ENCODE measurements around the gene CTDSPL2. TPM values are rescaled to one million over a fixed set of nuclear protein-coding genes. Genes with fewer than 3 reads are reported as not detected.
"Not testable (repeated sequence)": the region's sequence is repeated elsewhere in the genome, so short reads cannot be mapped to it uniquely, and the experiment has no call there.

CTDSPL2 gene
- total RNA-seq, 1 experiment from 2014 or later, result 99.7 TPM

DNA sequence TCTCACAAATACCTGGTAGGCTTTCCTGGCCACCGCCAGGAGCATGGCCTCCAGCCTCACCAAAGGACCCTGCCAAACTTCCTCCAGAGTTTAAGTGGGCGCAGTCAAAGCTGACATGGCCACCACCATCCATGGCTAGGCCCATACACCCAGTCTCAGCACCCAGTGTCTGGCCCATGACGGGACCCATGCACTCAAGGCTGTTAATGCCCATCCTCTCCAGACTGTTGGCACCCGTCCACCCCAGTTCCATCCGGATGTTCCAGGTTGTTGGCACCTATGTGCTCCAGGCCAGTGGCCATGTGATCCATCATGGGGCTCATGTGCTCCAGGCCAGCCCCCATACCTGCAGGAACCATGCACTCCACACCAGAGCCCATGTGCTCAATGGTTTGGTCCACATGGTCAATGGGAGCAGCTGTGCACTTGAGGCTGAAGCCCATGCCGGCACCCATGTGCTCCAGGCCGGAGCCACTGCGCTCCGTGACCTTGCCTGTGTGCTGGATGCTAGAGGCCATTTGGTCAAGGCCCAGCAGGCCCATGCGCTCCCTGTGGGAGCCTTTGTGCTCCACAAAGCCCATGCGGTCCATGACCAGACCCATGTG lies 20.4 kb downstream of the CTDSPL2 start:
- CTCF ChIA-PET, result no interaction called here
- POLR2A ChIA-PET (ENCODE audit: low non-redundant PET), result no interaction called here
- intact Hi-C loops (cut with micrococcal nuclease; ENCODE audit: unreplicated experiment), result no loop called here

DNA sequence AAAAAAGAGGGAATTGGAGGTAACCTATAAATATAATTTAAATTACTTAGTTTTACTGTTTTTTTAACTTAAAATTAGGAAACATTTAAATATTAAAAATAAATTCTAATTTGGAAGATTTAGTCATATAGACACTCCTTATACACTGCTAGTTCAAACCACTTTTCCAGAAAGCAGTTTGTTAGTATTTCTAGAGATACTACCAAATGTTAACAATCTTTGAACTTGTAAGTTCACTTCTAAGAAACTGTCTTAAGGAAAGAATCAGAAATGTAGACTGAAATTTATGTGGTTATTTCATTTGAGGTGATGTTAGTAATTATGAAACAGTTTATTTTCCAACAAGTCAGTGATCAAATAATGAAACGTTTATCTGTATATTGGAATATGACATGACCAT lies 22.7 kb downstream of the CTDSPL2 start:
- no peaks in the 10 kb centered on the region for H3K9me3 ChIP-seq (ENCODE audit: low read depth, low read length, poor library complexity, severe bottlenecking)
- no peak overlapping the region for H3K27ac ChIP-seq (ENCODE audit: low read depth, low read length, poor library complexity, severe bottlenecking)
- no peak overlapping the region for H3K4me3 ChIP-seq (ENCODE audit: low read depth, low read length, poor library complexity, severe bottlenecking)
- no TSS peak for BruUV-seq (replicated peaks)
- ChIA-PET POLR2A (ENCODE audit: low non-redundant PET) (no interaction called here), CTCF (no interaction called here)
- intact Hi-C loops (cut with micrococcal nuclease; ENCODE audit: unreplicated experiment), result no loop called here
- TF ChIP-seq EZH2 (IDR thresholded peaks at IDR 0.05; ENCODE audit: borderline replicate concordance, low read depth, low read length, poor library complexity, severe bottlenecking), result no peak
- TF ChIP-seq, protein P1, sequence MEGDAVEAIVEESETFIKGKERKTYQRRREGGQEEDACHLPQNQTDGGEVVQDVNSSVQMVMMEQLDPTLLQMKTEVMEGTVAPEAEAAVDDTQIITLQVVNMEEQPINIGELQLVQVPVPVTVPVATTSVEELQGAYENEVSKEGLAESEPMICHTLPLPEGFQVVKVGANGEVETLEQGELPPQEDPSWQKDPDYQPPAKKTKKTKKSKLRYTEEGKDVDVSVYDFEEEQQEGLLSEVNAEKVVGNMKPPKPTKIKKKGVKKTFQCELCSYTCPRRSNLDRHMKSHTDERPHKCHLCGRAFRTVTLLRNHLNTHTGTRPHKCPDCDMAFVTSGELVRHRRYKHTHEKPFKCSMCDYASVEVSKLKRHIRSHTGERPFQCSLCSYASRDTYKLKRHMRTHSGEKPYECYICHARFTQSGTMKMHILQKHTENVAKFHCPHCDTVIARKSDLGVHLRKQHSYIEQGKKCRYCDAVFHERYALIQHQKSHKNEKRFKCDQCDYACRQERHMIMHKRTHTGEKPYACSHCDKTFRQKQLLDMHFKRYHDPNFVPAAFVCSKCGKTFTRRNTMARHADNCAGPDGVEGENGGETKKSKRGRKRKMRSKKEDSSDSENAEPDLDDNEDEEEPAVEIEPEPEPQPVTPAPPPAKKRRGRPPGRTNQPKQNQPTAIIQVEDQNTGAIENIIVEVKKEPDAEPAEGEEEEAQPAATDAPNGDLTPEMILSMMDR (conservative IDR thresholded peaks at IDR 0.05; ENCODE audit: low read depth, low read length), result no peak
- no peaks in the 10 kb centered on the region for H3K4me1 ChIP-seq (ENCODE audit: insufficient read depth, low read length, poor library complexity, severe bottlenecking)
- H3K36me3 ChIP-seq (ENCODE audit: insufficient read depth, low read length, poor library complexity, severe bottlenecking), result no peaks in the 10 kb centered on the region
- DNase-seq (ENCODE audit: low spot score), result no peak
- no peaks in the 10 kb centered on the region for H3K27me3 ChIP-seq (replicated peaks; ENCODE audit: insufficient read depth, low read depth, low read length, poor library complexity)

More for the DNA sequence above, 20.4 kb downstream of the CTDSPL2 start:
- no TSS peak for BruUV-seq (replicated peaks)
- no peak for TF ChIP-seq EZH2 (IDR thresholded peaks at IDR 0.05; ENCODE audit: borderline replicate concordance, low read depth, low read length, poor library complexity, severe bottlenecking)
- TF ChIP-seq, protein P1 (conservative IDR thresholded peaks at IDR 0.05; ENCODE audit: low read depth, low read length), result no peak
- Histone ChIP-seq H3K4me3 (ENCODE audit: low read depth, low read length, poor library complexity, severe bottlenecking) (no peak overlapping the region), H3K27ac (ENCODE audit: low read depth, low read length, poor library complexity, severe bottlenecking) (no peak overlapping the region), H3K9me3 (ENCODE audit: low read depth, low read length, poor library complexity, severe bottlenecking) (no peaks in the 10 kb centered on the region), H3K27me3 (replicated peaks; ENCODE audit: insufficient read depth, low read depth, low read length, poor library complexity) (no peaks in the 10 kb centered on the region), H3K4me1 (ENCODE audit: insufficient read depth, low read length, poor library complexity, severe bottlenecking) (no peaks in the 10 kb centered on the region), H3K36me3 (ENCODE audit: insufficient read depth, low read length, poor library complexity, severe bottlenecking) (no peaks in the 10 kb centered on the region)
- DNase-seq (ENCODE audit: low spot score), result no peak

DNA sequence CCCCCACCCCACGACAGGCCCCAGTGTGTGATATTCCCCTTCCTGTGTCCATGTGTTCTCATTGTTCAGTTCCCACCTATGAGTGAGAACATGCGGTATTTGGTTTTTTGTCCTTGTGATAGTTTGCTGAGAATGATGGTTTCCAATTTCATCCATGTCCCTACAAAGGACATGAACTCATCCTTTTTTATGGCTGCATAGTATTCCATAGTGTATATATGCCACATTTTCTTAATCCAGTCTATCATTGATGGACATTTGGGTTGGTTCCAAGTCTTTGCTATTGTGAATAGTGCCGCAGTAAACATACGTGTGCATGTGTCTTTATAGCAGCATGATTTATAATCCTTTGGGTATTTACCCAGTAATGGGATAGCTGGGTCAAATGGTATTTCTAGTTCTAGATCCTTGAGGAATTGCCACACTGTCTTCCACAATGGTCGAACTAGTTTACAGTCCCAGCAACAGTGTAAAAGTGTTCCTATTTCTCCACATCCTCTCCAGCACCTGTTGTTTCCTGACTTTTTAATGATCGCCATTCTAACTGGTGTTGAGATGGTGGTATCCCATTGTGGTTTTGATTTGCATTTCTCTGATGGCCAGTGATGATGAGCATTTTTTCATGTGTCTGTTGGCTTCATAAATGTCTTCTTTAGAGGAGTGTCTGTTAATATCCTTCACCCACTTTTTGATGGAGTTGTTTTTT lies 26.3 kb downstream of the CTDSPL2 start:
- DNase-seq (ENCODE audit: low spot score); H3K4me1 ChIP-seq (ENCODE audit: insufficient read depth, low read length, poor library complexity, severe bottlenecking); CTCF ChIA-PET; H3K27me3 ChIP-seq (replicated peaks; ENCODE audit: insufficient read depth, low read depth, low read length, poor library complexity); BruUV-seq (replicated peaks); POLR2A ChIA-PET (ENCODE audit: low non-redundant PET); H3K4me3 ChIP-seq (ENCODE audit: low read depth, low read length, poor library complexity, severe bottlenecking); H3K36me3 ChIP-seq (ENCODE audit: insufficient read depth, low read length, poor library complexity, severe bottlenecking); H3K27ac ChIP-seq (ENCODE audit: low read depth, low read length, poor library complexity, severe bottlenecking); H3K9me3 ChIP-seq (ENCODE audit: low read depth, low read length, poor library complexity, severe bottlenecking); intact Hi-C loops (cut with micrococcal nuclease; ENCODE audit: unreplicated experiment): not testable (repeated sequence)

GRCh38 chr15:44458429-44458828 lies 31.0 kb downstream of the CTDSPL2 start:
- no peak overlapping the region for H3K4me3 ChIP-seq (ENCODE audit: low read depth, low read length, poor library complexity, severe bottlenecking)
- BruUV-seq (replicated peaks), result no TSS peak
- ChIA-PET CTCF (no interaction called here), POLR2A (ENCODE audit: low non-redundant PET) (interaction anchor here (0.6 kb wide), 1 partner anchor 135 kb away, joined by 3 read pairs; no protein-coding TSS in a partner anchor)
- H3K4me1 ChIP-seq (ENCODE audit: insufficient read depth, low read length, poor library complexity, severe bottlenecking), result no peaks in the 10 kb centered on the region
- H3K36me3 ChIP-seq (ENCODE audit: insufficient read depth, low read length, poor library complexity, severe bottlenecking), result peaks cover 25% of the 10 kb centered on the region
- no peaks in the 10 kb centered on the region for H3K27me3 ChIP-seq (replicated peaks; ENCODE audit: insufficient read depth, low read depth, low read length, poor library complexity)
- DNase-seq (ENCODE audit: low spot score), result no peak
- TF ChIP-seq EZH2 (IDR thresholded peaks at IDR 0.05; ENCODE audit: borderline replicate concordance, low read depth, low read length, poor library complexity, severe bottlenecking), result no peak
- TF ChIP-seq, protein P1 (conservative IDR thresholded peaks at IDR 0.05; ENCODE audit: low read depth, low read length), result no peak
- no peaks in the 10 kb centered on the region for H3K9me3 ChIP-seq (ENCODE audit: low read depth, low read length, poor library complexity, severe bottlenecking)
- no peak overlapping the region for H3K27ac ChIP-seq (ENCODE audit: low read depth, low read length, poor library complexity, severe bottlenecking)
- intact Hi-C loops (cut with micrococcal nuclease; ENCODE audit: unreplicated experiment), result no loop called here

Measured in A673 (cell line).